Measurements from ENCODE around the gene VPS29. TPM values are rescaled to one million over a fixed set of nuclear protein-coding genes. Genes with fewer than 3 reads are reported as not detected.
A peak's percentile ranks its signal among the peaks of the same experiment; 100 is the strongest.

The VPS29 gene
- total and polyA plus RNA-seq, 9 of the 15 experiments (the other 6 are each of a cell fraction or from before 2014, with no cell fraction given): 85.8 to 638 (median 272) TPM

- TF ChIP-seq CTCFL (IDR thresholded peaks at IDR 0.05; ENCODE audit: borderline replicate concordance, insufficient read depth, low read depth, low read length, poor library complexity, severe bottlenecking) (no peak), FOXM1 (IDR thresholded peaks at IDR 0.05; ENCODE audit: low read depth) (peak; percentile 83), FOXM1 (CRISPR knock-in tag; IDR thresholded peaks at IDR 0.05; ENCODE audit: low read depth) (peak; percentile 97), HMGN3 (IDR thresholded peaks at IDR 0.05; ENCODE audit: borderline replicate concordance, extremely low read depth, insufficient read length, low read depth, low read length) (peak; percentile 56), KDM2B (CRISPR knock-in tag; IDR thresholded peaks at IDR 0.05) (0 out of 2 replicates have a peak, but pooled peaks have one; percentile 15), ZBTB7A (IDR thresholded peaks at IDR 0.05; ENCODE audit: borderline replicate concordance, control insufficient read depth, low read depth, low read length) (0 out of 2 replicates have a peak, but pooled peaks have one; percentile 25), CHD4 (IDR thresholded peaks at IDR 0.05; ENCODE audit: insufficient read depth, insufficient replicate concordance, low read depth, low read length, poor library complexity, severe bottlenecking) (no peak), ELF4 (CRISPR knock-in tag; IDR thresholded peaks at IDR 0.05) (peak; percentile 7; the same call in 1 of the 2 replicates), GABPB1 (CRISPR knock-in tag; IDR thresholded peaks at IDR 0.05) (peak; percentile 85), TCF7 (IDR thresholded peaks at IDR 0.05; ENCODE audit: borderline replicate concordance) (peak; percentile 88; the same call in 1 of the 2 replicates), SRSF9 (IDR thresholded peaks at IDR 0.05; ENCODE audit: borderline replicate concordance, low read depth, low read length) (no peak), CBX3 (IDR thresholded peaks at IDR 0.05; ENCODE audit: borderline replicate concordance in 1 of 2, low read length in 2 of 2) (peak in 1 of 2 experiments; percentile 100; a peak in 2 of 3 replicates), BRD4 (IDR thresholded peaks at IDR 0.05) (no peak), SAFB2 (IDR thresholded peaks at IDR 0.05; ENCODE audit: borderline replicate concordance, low read depth, low read length, severe bottlenecking) (no peak), ZNF165 (CRISPR knock-in tag; IDR thresholded peaks at IDR 0.05; ENCODE audit: borderline replicate concordance) (no peak), NCOR1 (IDR thresholded peaks at IDR 0.05) (no peak), ZBTB26 (CRISPR knock-in tag; IDR thresholded peaks at IDR 0.05) (no peak), TBL1XR1 (IDR thresholded peaks at IDR 0.05; ENCODE audit: low read length in 2 of 2) (peak; percentile 48 to 63; a peak in 2 of 4 replicates)
- TF ChIP-seq, protein P1, sequence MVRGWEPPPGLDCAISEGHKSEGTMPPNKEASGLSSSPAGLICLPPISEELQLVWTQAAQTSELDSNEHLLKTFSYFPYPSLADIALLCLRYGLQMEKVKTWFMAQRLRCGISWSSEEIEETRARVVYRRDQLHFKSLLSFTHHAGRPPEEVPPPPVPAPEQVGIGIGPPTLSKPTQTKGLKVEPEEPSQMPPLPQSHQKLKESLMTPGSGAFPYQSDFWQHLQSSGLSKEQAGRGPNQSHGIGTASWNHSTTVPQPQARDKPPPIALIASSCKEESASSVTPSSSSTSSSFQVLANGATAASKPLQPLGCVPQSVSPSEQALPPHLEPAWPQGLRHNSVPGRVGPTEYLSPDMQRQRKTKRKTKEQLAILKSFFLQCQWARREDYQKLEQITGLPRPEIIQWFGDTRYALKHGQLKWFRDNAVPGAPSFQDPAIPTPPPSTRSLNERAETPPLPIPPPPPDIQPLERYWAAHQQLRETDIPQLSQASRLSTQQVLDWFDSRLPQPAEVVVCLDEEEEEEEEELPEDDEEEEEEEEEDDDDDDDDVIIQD (CRISPR knock-in tag; IDR thresholded peaks at IDR 0.05): 0 out of 2 replicates have a peak, but pooled peaks have one; percentile 81
- TF ChIP-seq, protein P2, sequence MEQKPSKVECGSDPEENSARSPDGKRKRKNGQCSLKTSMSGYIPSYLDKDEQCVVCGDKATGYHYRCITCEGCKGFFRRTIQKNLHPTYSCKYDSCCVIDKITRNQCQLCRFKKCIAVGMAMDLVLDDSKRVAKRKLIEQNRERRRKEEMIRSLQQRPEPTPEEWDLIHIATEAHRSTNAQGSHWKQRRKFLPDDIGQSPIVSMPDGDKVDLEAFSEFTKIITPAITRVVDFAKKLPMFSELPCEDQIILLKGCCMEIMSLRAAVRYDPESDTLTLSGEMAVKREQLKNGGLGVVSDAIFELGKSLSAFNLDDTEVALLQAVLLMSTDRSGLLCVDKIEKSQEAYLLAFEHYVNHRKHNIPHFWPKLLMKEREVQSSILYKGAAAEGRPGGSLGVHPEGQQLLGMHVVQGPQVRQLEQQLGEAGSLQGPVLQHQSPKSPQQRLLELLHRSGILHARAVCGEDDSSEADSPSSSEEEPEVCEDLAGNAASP (IDR thresholded peaks at IDR 0.05): no peak
These were observed at the start of gene VPS29, which contains the start of gene RAD9B (continued) for GRCh38 chr12:110501752-110502738.

Measured in K562 (cell line).